Measurements from ENCODE around the gene FEN1.

Gene FEN1

GRCh38 chr11:61844909-61845565 lies 52.3 kb downstream of the FEN1 start:
- DNase-seq, result no peak

- no peak for DNase-seq
Observed at GRCh38 chr11:61846362-61847020, 53.8 kb downstream of the FEN1 start.
